ENCODE data around the gene MRPL58.

The MRPL58 gene

DNA sequence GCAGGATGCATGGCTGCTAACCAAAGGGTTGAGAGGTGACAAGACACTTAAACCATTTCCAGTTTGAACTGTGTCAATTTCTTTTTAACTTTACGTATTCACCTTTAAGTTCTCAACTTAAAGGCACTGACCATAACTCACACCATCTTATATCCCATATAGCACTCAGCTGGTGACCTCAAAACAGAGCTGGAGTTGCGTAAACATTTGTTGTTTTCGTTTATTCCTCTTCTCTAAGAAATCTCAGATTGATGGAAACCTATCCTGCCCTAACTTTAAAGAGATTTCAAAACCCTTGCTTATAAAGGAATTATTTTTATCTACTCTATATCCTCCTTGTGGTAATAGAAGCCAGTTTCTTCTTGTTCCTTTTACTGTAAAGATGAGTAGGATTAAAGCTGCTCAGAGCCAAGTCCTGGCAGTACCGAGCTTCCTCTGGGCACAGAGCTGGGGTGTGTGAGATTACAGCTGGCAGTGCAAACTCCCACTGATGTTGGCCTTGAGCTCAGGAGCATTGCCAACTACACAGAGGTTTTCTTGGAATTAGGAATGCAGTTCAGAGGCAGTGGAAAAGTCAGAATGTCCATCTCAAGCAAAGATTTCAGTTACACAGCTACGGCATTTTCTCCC, 35.9 kb downstream of the MRPL58 start:
- DNase-seq: no peak

GRCh38 chr17:75049057-75049456, 36.6 kb downstream of the MRPL58 start:
- no peak for DNase-seq

- no peak for DNase-seq
These were observed 37.2 kb downstream of the MRPL58 start for GRCh38 chr17:75049706-75050105.

DNA sequence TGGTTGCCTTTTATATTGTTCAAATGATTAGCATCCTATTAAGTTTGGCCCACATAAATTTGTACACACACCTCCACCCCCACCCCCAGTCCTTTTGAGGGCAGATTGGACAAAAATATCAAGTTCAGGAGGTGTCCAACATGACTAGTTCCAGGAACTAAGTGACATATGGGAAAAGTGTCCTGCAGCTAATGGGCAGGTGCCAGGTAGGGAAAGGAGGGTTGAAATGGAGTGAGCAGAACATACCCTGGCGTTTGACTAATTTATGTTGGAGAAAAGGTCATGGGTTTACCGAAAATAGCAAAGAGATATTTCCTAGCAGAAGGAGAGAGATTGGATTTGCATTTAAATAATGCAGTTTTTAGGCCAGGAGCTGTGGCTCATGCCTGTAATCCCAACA, 39.5 kb downstream of the MRPL58 start:
- no peak for DNase-seq

DNA sequence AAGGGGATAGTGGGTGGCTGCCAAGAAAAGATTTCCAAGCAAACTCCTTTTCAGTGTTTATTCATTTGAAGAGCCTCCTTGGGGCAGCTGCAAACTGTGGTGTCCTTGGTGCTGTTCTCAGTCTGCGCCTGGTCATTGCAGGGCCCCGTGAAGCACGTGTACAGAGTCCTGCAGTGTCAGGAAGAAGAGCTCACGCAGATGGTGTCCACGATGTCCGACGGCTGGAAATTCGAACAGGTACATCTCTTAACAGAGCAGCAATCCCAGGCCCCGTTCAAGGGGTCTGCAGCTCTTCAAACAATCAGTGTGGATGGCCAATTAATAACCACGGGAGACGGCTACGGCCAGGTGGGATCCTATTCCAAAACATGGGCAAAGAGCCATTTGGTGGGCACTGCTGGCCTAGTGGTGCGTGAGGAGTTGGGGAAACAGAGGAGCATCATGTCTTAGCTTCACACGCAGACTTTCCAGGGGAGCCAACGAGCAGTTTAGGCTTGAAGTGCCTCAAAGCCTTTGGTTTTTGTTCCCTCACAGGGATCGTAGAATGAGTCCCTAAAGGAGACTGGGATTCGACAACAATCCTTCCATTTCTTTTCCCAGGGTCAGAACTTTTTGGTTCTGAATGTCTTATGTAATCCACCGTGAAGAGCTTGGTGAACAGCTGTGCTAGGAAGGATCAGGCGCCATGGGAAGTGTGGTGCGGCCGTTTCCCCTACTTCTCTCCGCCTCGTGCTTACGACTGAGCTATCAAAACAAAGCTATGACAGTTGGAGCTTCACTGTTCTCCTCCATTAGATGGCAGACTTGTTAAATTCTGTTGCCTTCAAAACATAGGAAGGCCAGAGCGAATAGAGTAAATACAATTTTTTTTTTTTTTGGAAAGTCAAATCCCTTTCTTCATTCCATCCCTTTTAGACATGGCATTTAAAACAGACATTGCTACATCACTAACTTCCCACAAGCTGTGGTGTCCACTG, 47.2 kb downstream of the MRPL58 start:
- DNase-seq: no peak

DNA sequence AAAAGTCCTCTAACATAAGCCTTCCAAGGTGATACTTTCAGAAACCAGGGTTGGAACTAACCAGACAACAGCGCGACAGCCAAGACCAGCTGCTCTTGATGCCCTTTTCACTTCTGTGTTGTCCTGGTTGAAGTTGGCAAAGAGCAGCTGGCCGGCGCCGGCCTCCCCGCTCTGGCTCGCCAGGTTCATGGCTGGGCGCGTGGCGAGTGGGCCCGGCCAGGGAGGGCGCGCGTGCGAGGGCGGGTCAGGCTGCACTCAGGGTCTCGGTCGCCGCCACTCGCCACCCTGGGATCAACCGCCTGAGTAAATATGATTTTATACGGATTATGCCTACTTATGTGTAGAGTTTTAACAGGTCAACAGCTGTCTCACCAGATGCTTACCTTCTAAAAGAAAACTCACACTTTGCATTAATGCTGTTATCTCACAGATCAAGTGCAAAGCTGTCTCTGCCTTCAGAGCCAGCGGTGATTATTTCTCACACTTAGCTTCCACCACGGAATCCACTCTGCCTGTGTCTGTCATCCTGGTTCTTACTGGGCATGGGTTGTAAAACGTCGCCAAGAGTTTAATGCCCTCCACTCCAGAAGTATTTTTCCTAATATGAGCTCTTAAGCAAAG, 48.1 kb downstream of the MRPL58 start:
- DNase-seq: no peak

- no peak for DNase-seq
These were observed 48.6 kb downstream of the MRPL58 start for GRCh38 chr17:75061055-75061438.

- DNase-seq: no peak
These were observed 49.1 kb downstream of the MRPL58 start for GRCh38 chr17:75061618-75062017.

- no peak for DNase-seq
These were observed 50.7 kb downstream of the MRPL58 start for GRCh38 chr17:75063201-75063600.

GRCh38 chr17:75063626-75064025, 51.2 kb downstream of the MRPL58 start:
- no peak for DNase-seq

- no peak for DNase-seq
These were observed 51.6 kb downstream of the MRPL58 start for GRCh38 chr17:75064040-75064439.

GRCh38 chr17:75064460-75064859, 52.0 kb downstream of the MRPL58 start:
- DNase-seq: no peak

- no peak for DNase-seq
These were observed 52.5 kb downstream of the MRPL58 start for GRCh38 chr17:75064867-75065561.

DNA sequence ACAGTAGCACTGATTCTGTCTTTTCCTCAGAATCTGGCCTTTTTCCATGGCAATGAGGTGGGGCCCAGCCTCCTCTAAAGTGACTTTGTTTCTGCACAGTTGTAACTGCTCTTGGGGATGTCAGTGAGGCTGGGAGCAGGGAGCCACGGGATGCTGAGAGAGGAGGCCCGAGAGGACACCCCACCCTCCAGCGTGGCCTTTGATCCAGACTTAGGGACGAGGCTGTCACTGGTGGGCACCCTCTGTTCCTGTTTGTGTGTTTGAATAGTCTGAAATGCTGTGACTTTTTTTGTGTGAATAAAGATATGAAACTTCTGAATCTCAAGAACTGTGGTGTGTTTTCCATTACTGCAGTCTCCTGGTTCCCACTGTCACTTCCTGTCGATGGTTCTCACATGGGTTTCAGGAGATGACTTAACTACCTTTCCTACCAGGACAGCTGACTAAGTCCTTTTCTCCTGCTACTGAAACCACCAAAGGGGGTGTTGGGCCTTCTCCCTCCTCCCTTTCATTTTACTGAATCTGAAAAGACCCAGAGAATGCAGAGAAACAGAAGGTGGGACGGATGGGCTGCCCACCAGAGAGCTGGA, 53.2 kb downstream of the MRPL58 start:
- DNase-seq: no peak

DNA sequence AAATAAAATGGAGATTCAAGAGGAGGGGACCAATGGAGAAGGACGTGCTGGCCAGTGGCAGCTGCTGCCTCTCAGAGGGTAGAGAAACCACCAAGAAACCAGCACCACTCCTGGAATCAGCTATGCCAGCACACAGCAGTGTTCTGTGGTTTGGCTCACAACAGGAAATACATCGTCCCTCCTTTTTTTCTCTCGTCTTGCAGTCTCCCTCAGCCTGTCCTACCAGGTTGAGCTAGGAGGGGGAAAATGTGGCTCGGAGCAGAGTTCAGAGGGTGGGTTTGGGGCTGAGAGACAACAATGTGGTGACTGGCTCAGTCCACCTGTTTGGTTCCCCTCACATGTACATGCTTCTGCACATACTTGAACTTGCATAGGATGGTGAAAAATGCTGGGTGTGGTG, 55.4 kb downstream of the MRPL58 start:
- DNase-seq: no peak

DNA sequence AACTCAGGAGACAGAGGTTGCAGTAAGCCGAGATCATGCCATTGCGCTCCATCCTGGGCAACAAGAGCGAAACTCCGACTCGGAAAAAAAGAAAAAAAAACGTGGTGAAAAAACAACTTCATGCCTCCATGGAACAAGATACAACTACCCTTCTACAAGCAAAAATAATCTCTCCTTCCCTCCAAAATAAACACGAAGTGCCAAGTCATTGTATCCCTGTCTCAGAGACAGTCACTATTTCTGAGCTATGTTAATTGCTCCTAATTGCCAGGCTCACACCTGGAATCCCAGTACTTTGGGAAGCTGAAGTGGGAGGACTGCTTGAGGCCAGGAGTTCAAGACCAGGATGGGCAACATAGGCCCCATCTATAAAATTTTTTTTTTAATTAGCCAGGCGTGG, 56.3 kb downstream of the MRPL58 start:
- DNase-seq: no peak

- DNase-seq: peak; percentile 48
These were observed 57.3 kb downstream of the MRPL58 start for GRCh38 chr17:75069783-75070182.

Data from 8988T (cell line).